COLO829 (cell line): ENCODE data around the gene E2F6.
"Not testable (repeated sequence)": the region's sequence is repeated elsewhere in the genome, so short reads cannot be mapped to it uniquely, and the experiment has no call there.

Experiments
- DNase-seq: peaks from one replicate; pipeline ENCODE4 v3.0.0; 2012; ENCODE audit warnings: low spot score

Gene E2F6

GRCh38 chr2:11412449-11412810, 53.5 kb downstream of the E2F6 start:
- no peak for DNase-seq

- DNase-seq, result peak; percentile 50
Measured at GRCh38 chr2:11411768-11412448, 54.1 kb downstream of the E2F6 start.

- DNase-seq, result no peak
Measured at GRCh38 chr2:11411244-11411643, 54.7 kb downstream of the E2F6 start.

- DNase-seq, result no peak
Measured at GRCh38 chr2:11410101-11410500, 55.9 kb downstream of the E2F6 start.

- no peak for DNase-seq
Measured at GRCh38 chr2:11409572-11409959, 56.4 kb downstream of the E2F6 start.

GRCh38 chr2:11408959-11409571, 56.9 kb downstream of the E2F6 start:
- no peak for DNase-seq

- no peak for DNase-seq
Measured at GRCh38 chr2:11407413-11407812, 58.5 kb downstream of the E2F6 start.

- DNase-seq, result peak; percentile 37
Measured at GRCh38 chr2:11406958-11407381, 59.0 kb downstream of the E2F6 start.

- DNase-seq, result no peak
Measured at GRCh38 chr2:11406267-11406957, 59.5 kb downstream of the E2F6 start.

GRCh38 chr2:11405599-11406266, 60.2 kb downstream of the E2F6 start:
- DNase-seq, result no peak

GRCh38 chr2:11405074-11405406, 60.9 kb downstream of the E2F6 start:
- not testable (repeated sequence) for DNase-seq

GRCh38 chr2:11404376-11405073, 61.4 kb downstream of the E2F6 start:
- DNase-seq, result no peak

GRCh38 chr2:11402436-11402835, 63.5 kb downstream of the E2F6 start:
- DNase-seq, result no peak

- DNase-seq, result no peak
Measured at GRCh38 chr2:11399438-11399762, 66.6 kb downstream of the E2F6 start.

- no peak for DNase-seq
Measured at GRCh38 chr2:11398750-11399437, 67.1 kb downstream of the E2F6 start.

- no peak for DNase-seq
Measured at GRCh38 chr2:11397513-11397912, 68.4 kb downstream of the E2F6 start.

GRCh38 chr2:11396467-11397445, 69.2 kb downstream of the E2F6 start:
- DNase-seq, result no peak

GRCh38 chr2:11396021-11396420, 69.9 kb downstream of the E2F6 start:
- DNase-seq, result no peak

- DNase-seq, result no peak
Measured at GRCh38 chr2:11395389-11395788, 70.6 kb downstream of the E2F6 start.
